Breast epithelium (tissue), 3 donors: ENCODE results near the gene OR5K1.

Experiments
- CTCF ChIP-seq, 3 donors: fragments of 450-650 bp; IDR thresholded peaks; one replicate each; pipeline ENCODE4 v1.5.1; 2016 to 2017; ENCODE audit warnings: antibody characterized with exemption in 3 of 3, mild to moderate bottlenecking in 3 of 3, moderate library complexity in 3 of 3
- POLR2A ChIP-seq: fragments of 450-650 bp; IDR thresholded peaks from one replicate; pipeline ENCODE4 v1.6.1; 2016; ENCODE audit warnings: antibody characterized with exemption, mild to moderate bottlenecking, moderate library complexity
- POLR2AphosphoS5 ChIP-seq, 3 donors: sonication (generic); formaldehyde crosslinking; IDR thresholded peaks; one replicate each; pipeline ENCODE4 v1.6.1; 2017; ENCODE audit warnings: antibody characterized with exemption in 3 of 3

- TF ChIP-seq CTCF (IDR thresholded peaks at IDR 0.05) (no peak), POLR2AphosphoS5 (IDR thresholded peaks at IDR 0.05) (no peak), POLR2A (no peak)
Observed at GRCh38 chr3:98450372-98450771, 12.6 kb upstream of the OR5K1 start.
